SHP77 (cell line): ENCODE measurements around the gene LRIG1.

Experiments
- DNase-seq, 2 experiments: peaks; one replicate each; lab custom pipeline; 2025; lab: John Stamatoyannopoulos, UW

LRIG1 gene

GRCh38 chr3:66486646-66487045 is 14.2 kb downstream of the LRIG1 start:
- DNase-seq = no peak

- DNase-seq = no peak
Observed at GRCh38 chr3:66486202-66486601, 14.6 kb downstream of the LRIG1 start.

GRCh38 chr3:66485291-66485968 is 15.4 kb downstream of the LRIG1 start:
- no peak for DNase-seq

GRCh38 chr3:66484106-66484844 is 16.5 kb downstream of the LRIG1 start:
- DNase-seq = no peak

GRCh38 chr3:66483409-66483906 is 17.4 kb downstream of the LRIG1 start:
- peak; percentile 63 to 77 for DNase-seq

GRCh38 chr3:66483006-66483405 is 17.8 kb downstream of the LRIG1 start:
- DNase-seq = peak in 1 of 2 experiments; percentile 36

GRCh38 chr3:66482018-66482404 is 18.8 kb downstream of the LRIG1 start:
- no peak for DNase-seq

GRCh38 chr3:66481071-66482017 is 19.5 kb downstream of the LRIG1 start:
- DNase-seq = no peak

GRCh38 chr3:66480666-66481065 is 20.2 kb downstream of the LRIG1 start:
- no peak for DNase-seq

GRCh38 chr3:66479532-66479947 is 21.3 kb downstream of the LRIG1 start:
- DNase-seq = no peak

- peak; percentile 61 to 75 for DNase-seq
Observed at GRCh38 chr3:66478960-66479359, 21.9 kb downstream of the LRIG1 start.

GRCh38 chr3:66477856-66478255 is 23.0 kb downstream of the LRIG1 start:
- DNase-seq = no peak

GRCh38 chr3:66476852-66477381 is 23.9 kb downstream of the LRIG1 start:
- DNase-seq = peak; percentile 85 to 88

- peak; percentile 84 to 93 for DNase-seq
Observed at GRCh38 chr3:66475386-66476020, 25.3 kb downstream of the LRIG1 start.

GRCh38 chr3:66473692-66474091 is 27.1 kb downstream of the LRIG1 start:
- DNase-seq = no peak

GRCh38 chr3:66473181-66473580 is 27.6 kb downstream of the LRIG1 start:
- no peak for DNase-seq

- DNase-seq = no peak
Observed at GRCh38 chr3:66472313-66473134, 28.3 kb downstream of the LRIG1 start.

GRCh38 chr3:66470956-66471686 is 29.7 kb downstream of the LRIG1 start:
- no peak for DNase-seq

GRCh38 chr3:66470285-66470684 is 30.5 kb downstream of the LRIG1 start:
- no peak for DNase-seq

GRCh38 chr3:66469220-66469640 is 31.6 kb downstream of the LRIG1 start:
- no peak for DNase-seq
